Stimulated activated naive CD8-positive, alpha-beta T cell treated with anti-CD3 and anti-CD28 coated beads, Interleukin-15, Interleukin-2, amounts not matched to agents 100 U/mL and 50 U/mL, for 24 hours (primary cell): ENCODE data around the gene CTAGE6.
"Not testable (repeated sequence)": the region's sequence is repeated elsewhere in the genome, so short reads cannot be mapped to it uniquely, and the experiment has no call there.

Experiments
- ATAC-seq: fragments of 150-1000 bp; cut with Tn5 transposase; one replicate; pipeline ENCODE4 v1.10.0; 2021
- DNase-seq: peaks from one replicate; pipeline ENCODE4 v3.0.0; 2021

Gene CTAGE6

DNA sequence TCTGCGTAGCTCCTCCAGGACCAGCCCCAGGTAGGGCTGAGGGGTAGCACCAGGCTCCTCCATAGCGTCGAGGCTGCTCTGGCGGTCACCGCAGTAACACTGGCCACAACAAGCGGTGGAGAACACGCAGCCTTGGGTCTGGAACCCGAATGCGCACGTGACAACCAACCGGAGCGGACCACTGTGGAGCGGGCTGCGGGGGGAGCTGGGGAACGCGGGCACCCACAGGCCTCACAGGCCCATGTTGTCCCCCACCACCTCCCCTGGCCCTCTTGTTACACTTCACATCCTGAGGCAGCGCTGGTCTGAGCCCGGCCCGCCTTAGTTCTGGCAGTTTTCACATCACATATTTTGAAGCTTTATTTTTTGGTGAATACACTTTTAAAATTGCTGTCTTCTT lies at the start of gene CTAGE6:
TSS of gene CTAGE6 (minus strand) at position 101 of the 400 bp plus-strand sequence. CDS start at position 63, 38 bp downstream.
- not testable (repeated sequence) for ATAC-seq, DNase-seq

- not testable (repeated sequence) for ATAC-seq, DNase-seq
These were observed 49.2 kb upstream of the CTAGE6 start for GRCh38 chr7:143806664-143807071.

GRCh38 chr7:143797896-143798290 lies 40.4 kb upstream of the CTAGE6 start:
- not testable (repeated sequence) for DNase-seq, ATAC-seq

GRCh38 chr7:143797119-143797895 lies 39.8 kb upstream of the CTAGE6 start:
- DNase-seq, ATAC-seq: not testable (repeated sequence)

DNA sequence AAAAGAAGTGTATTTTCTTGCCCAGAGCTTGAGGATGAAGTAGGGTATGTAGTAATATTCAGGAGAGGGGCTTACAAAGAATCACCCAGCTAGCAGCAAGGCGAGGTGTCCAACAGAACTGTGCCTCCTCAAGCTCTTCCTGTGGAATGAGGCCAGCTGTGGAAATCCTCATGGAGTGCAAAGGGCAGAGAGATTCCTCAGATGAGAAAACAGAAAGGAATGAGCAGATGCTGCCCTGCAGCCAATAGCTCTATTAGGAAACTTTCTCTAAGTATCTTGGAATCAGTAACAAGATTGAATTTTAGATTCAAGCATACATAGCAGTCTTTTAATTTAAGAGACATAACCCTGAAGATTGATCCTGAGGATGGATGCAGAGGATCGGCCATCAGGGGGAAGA lies 38.2 kb upstream of the CTAGE6 start:
- DNase-seq, ATAC-seq: not testable (repeated sequence)

GRCh38 chr7:143792633-143793032 lies 35.1 kb upstream of the CTAGE6 start:
- ATAC-seq (peak; percentile 100), DNase-seq (peak; percentile 42)

- DNase-seq, ATAC-seq: not testable (repeated sequence)
These were observed 28.1 kb upstream of the CTAGE6 start for GRCh38 chr7:143785415-143786182.

DNA sequence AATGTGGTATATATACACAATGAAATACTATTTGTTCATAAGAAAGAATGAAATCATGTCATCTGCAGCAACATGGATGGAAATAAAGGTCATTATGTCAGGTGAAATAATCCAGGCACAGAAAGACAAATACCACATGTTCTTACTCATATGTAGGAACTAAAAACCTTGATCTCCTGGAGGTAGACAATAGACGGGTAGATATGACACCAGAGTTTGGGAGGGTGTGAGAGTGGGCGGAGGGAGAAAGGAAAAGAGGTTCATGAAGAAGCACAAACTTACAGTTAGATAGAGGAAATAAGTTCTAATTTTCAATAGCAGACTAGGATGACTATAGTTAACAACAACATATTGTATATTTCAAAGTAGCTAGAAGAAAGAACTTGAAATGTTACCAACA lies 22.1 kb upstream of the CTAGE6 start:
- not testable (repeated sequence) for DNase-seq, ATAC-seq

GRCh38 chr7:143772738-143773468 lies 15.4 kb upstream of the CTAGE6 start:
- DNase-seq, ATAC-seq: not testable (repeated sequence)

DNA sequence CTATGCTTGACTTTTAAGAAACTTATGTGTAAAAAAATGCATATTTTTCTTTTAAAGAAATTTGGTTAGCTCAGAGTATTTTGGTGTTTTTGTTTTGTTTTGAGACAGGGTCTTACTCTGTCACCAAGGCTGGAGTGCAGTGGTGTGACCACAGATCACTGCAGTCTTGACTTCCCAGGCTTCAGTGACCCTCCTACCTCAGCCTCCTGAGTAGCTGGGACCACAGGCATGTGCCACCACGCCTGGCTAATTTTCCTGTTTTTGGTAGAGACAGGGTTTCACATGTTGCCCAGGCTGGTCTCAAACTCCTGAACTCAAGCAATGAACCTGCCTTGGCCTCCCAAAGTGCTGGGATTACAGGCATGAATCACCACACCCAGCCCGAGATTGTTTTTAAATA lies 10.0 kb upstream of the CTAGE6 start:
- DNase-seq, ATAC-seq: not testable (repeated sequence)

DNA sequence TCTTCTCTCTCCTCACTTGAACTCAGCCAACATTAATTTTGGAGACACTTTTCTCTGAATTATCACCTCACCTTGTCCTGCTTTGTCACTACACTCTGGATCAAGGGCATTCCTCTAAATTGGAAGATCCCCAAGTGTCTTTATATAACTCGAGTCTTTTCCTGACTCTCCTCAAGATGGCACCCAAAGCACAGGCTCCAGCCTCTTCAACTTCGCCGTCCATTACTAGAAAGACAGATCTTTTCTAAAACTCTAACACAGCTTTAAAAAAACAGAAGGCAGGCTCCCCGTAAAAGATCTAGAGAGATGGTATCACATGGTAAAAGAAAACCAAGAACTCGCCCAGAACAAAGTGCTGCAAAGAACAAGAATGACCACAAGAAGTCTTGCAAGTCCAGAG lies 8.2 kb upstream of the CTAGE6 start:
- not testable (repeated sequence) for DNase-seq, ATAC-seq

DNA sequence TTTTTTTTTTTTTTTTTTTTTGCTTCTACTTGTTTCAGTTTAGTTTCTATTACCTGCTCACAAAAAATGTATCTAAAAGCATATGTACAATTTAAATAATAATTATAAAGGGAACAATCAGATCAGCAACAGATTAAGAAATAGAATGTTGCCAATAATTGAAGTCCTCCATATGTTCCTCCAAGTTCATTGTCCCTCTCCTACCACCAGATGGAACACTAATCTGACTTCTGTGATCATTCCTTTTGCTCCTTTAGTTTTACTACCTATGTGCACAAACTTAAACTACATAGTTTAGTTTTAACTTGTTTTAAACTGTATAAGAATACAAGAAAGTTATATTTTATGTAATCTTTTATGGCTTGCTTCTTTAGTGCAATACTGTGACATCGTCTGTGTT lies 5.6 kb upstream of the CTAGE6 start:
- ATAC-seq, DNase-seq: not testable (repeated sequence)

DNA sequence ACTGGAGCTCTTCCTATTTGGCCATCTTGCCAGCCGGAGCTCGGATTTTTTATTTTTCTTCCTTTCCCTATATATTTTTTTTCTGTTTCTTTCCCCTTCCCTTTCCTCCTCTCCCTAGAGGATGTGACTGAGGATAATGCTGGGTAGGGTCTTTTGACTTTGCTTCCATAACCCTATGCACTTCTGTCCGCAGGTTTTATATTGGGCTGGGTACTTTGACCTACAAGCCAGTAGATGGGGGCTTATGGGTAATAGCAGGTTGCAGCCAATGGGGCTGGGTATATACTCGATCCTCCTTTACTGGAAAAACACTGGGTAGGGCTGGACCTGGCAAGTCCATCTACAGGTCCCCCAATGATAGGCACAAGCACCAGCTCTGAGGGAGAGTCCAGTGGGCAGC lies 12.2 kb downstream of the CTAGE6 start:
- ATAC-seq, DNase-seq: not testable (repeated sequence)

- DNase-seq = not testable (repeated sequence)
- ATAC-seq = peak; percentile 68
These were observed 20.3 kb downstream of the CTAGE6 start for GRCh38 chr7:143737037-143737819.

- DNase-seq (no peak), ATAC-seq (no peak)
These were observed 21.5 kb downstream of the CTAGE6 start for GRCh38 chr7:143735962-143736361.

GRCh38 chr7:143733876-143734275 lies 23.6 kb downstream of the CTAGE6 start:
- DNase-seq (no peak), ATAC-seq (no peak)

- no peak for ATAC-seq
- DNase-seq = no peak
These were observed 29.1 kb downstream of the CTAGE6 start for GRCh38 chr7:143728333-143728862.

GRCh38 chr7:143727561-143727960 lies 29.9 kb downstream of the CTAGE6 start:
- DNase-seq = not testable (repeated sequence)
- peak; percentile 55 for ATAC-seq

DNA sequence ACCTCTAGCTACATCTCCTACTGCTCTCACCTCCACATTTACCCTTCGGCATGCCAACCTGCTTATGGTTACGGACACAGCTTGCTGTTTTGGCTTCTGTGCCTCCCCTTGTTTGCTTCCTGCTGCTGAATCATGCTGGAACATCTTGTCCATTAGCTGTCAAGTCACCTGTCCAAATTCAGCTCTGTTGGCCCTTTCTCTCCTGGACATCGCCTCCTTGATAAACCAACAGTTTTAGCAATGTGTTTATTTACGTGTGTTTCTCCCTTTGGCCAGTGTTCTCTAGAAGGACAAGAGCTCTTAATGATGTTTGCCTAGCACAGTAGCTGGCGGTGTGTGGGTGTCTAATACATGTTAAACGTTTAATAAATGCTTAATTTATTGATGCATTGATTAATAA lies 31.4 kb downstream of the CTAGE6 start:
- not testable (repeated sequence) for ATAC-seq, DNase-seq

DNA sequence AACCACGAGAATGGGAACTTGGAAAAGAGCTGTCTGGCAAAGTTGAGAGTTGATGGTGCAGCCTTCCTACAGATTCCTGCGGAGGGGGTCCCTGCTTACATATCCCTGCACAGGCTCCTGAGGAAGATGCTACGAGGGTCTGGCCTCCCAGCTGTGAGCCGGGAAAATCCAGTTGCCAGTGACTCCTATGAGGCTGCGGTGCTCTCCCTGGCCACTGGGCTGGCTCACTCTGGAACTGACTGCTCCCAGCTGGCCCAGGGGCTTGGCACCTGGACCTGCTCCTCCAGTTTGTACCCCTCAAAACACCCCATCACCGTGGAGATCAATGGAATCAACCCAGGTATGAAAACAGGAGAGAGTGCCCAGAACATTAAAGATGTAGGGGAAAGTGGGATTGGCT lies 37.2 kb downstream of the CTAGE6 start:
- DNase-seq, ATAC-seq: not testable (repeated sequence)
